ENCODE data around the gene RPL36.
"Not testable (repeated sequence)": the region's sequence is repeated elsewhere in the genome, so short reads cannot be mapped to it uniquely, and the experiment has no call there.

Gene RPL36

GRCh38 chr19:5719961-5720790 lies 30.1 kb downstream of the RPL36 start, which contains the start of the genes CATSPERD and LONP1:
CATSPERD (plus strand) TSS chr19:5720637; CDS start chr19:5720738, 101 bp downstream.
LONP1 (minus strand) TSS chr19:5720146; CDS start chr19:5720132, 14 bp downstream.
- ChIA-PET CTCF (interaction anchor here (1.0 to 1.5 kb wide), 3 partner anchors 20 to 84 kb away, joined by 3 to 4 read pairs (median 4); partner anchors contain the start of gene RPL36), POLR2A (interaction anchor here (0.7 to 4.9 kb wide), 23 partner anchors 10 to 1381 kb away, joined by 3 to 35 read pairs (median 4); partner anchors contain the start of genes DUS3L, RPL36, SAFB and SAFB2)
- DNase-seq (ENCODE audit: extremely low spot score) = peak; percentile 99
- TF ChIP-seq ELF4 (IDR thresholded peaks at IDR 0.05) (peak; percentile 77), BHLHE40 (IDR thresholded peaks at IDR 0.05; ENCODE audit: borderline replicate concordance) (no peak), L3MBTL2 (conservative IDR thresholded peaks at IDR 0.05) (peak; percentile 39), FOXK2 (IDR thresholded peaks at IDR 0.05) (no peak), ARNT (IDR thresholded peaks at IDR 0.05) (0 out of 2 replicates have a peak, but pooled peaks have one; percentile 50)

GRCh38 chr19:5727453-5728050 lies 37.5 kb downstream of the RPL36 start:
- POLR2A ChIA-PET = no interaction called here
- no peak for DNase-seq (ENCODE audit: extremely low spot score)
- CTCF ChIA-PET = interaction anchor here (1.1 kb wide), 1 partner anchor 22 kb away, joined by 6 read pairs; no protein-coding TSS in a partner anchor
- no peak for TF ChIP-seq TARDBP (IDR thresholded peaks at IDR 0.05)
- TF ChIP-seq PKNOX1 (IDR thresholded peaks at IDR 0.05) = no peak
- no peak for TF ChIP-seq ELF4 (IDR thresholded peaks at IDR 0.05)
- no peak for TF ChIP-seq SUZ12 (IDR thresholded peaks at IDR 0.05)
- no peak for TF ChIP-seq LEF1 (IDR thresholded peaks at IDR 0.05; ENCODE audit: borderline replicate concordance)
- no peak for TF ChIP-seq SP1 (IDR thresholded peaks at IDR 0.05)
- no peak for TF ChIP-seq HDGF (IDR thresholded peaks at IDR 0.05; ENCODE audit: borderline replicate concordance)
- no peak for TF ChIP-seq ZNF384 (IDR thresholded peaks at IDR 0.05)
- no peak for TF ChIP-seq FOXM1 (IDR thresholded peaks at IDR 0.05; ENCODE audit: borderline replicate concordance)
- no peak for TF ChIP-seq BHLHE40 (IDR thresholded peaks at IDR 0.05; ENCODE audit: borderline replicate concordance)
- TF ChIP-seq NFRKB (IDR thresholded peaks at IDR 0.05) = no peak
- no peak for TF ChIP-seq L3MBTL2 (conservative IDR thresholded peaks at IDR 0.05)
- no peak for TF ChIP-seq ARNT (IDR thresholded peaks at IDR 0.05)
- TF ChIP-seq FOXK2 (IDR thresholded peaks at IDR 0.05) = no peak
- TF ChIP-seq FOXA1 (IDR thresholded peaks at IDR 0.05) = no peak
- TF ChIP-seq CTBP1 (IDR thresholded peaks at IDR 0.05; ENCODE audit: borderline replicate concordance) = no peak

- not testable (repeated sequence) for DNase-seq (ENCODE audit: extremely low spot score)
- ChIA-PET CTCF (interaction anchor here (0.6 to 1.0 kb wide), 2 partner anchors 71 to 905 kb away, joined by 3 to 4 read pairs; no protein-coding TSS in a partner anchor), POLR2A (interaction anchor here (1.7 kb wide), 1 partner anchor 13 kb away, joined by 7 read pairs; the partner anchor contains the start of genes CATSPERD and LONP1)
Measured at GRCh38 chr19:5733172-5733571, 43.1 kb downstream of the RPL36 start.

- POLR2A ChIA-PET = interaction anchor here (1.2 kb wide), 1 partner anchor 18 kb away, joined by 3 read pairs; the partner anchor contains the start of genes CATSPERD and LONP1
- no peak for DNase-seq (ENCODE audit: extremely low spot score)
- CTCF ChIA-PET = no interaction called here
- TF ChIP-seq ARNT (IDR thresholded peaks at IDR 0.05) (no peak), TARDBP (IDR thresholded peaks at IDR 0.05) (no peak), BHLHE40 (IDR thresholded peaks at IDR 0.05; ENCODE audit: borderline replicate concordance) (no peak)
Measured at GRCh38 chr19:5738423-5738822, 48.3 kb downstream of the RPL36 start.

All from HEK293T (cell line).